Activated CD4-positive, alpha-beta T cell treated with anti-CD3 and anti-CD28 coated beads, Interleukin-2, amount 50 U/mL, for 24 hours (primary cell): ENCODE measurements around the gene JARID2.

ENCODE experiments used
- DNase-seq, 2 donors: peaks; one replicate each; pipeline ENCODE4 v3.0.0-alpha.2; 2020; ENCODE audit warnings: low read depth in 1 of 2, low spot score in 1 of 2

Gene JARID2

GRCh38 chr6:15246666-15247499, 1.0 kb downstream of the JARID2 start:
- no peak for DNase-seq

GRCh38 chr6:15247500-15248450, 1.9 kb downstream of the JARID2 start:
- DNase-seq, result peak; percentile 26 to 35

DNA sequence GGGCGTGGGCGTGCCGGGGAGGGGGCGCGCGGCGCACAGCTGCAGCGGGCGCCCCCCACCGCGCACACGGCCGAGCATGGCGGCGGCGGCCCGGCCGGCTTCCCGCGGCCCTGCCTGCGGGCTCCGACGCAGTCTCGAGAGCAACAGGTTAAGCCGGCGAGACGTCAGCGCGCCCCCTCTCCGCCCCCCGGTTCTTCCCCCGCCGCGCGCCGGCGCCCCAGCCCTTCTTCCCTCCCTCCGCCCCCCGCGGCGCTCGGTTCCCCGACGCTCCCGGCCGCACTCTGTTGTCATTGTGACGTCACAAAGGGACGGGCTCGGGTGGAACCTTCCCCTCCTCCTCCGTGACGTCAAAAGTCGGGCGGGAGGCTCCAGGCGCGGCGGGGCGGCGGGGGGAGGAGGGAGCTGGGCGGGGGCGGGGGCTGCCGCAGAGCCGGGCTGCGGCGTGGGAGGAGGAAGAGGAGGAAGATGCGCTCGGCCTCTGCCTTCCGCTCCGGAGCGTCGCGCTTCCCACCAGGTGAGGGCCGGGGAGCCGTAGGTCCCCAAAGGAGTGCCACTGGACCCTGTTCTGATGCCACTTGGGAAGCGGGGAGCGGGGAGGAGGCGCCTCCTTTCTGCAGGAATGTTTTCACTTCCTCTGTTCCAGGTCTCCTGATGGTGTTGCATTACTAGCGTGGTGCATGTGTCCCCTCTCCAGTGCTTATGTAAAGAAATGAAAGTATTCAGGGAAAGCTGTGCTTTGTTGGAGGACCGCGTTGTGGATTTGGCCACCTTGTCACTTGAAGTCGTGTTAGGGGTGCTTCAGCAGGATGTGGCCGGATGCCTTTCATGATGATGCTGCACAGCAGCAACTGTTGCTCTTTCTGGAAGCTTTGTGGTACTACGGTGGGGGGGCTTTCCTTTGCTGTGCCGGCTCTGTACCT, 2.8 kb downstream of the JARID2 start:
- peak; percentile 84 to 95 for DNase-seq

DNA sequence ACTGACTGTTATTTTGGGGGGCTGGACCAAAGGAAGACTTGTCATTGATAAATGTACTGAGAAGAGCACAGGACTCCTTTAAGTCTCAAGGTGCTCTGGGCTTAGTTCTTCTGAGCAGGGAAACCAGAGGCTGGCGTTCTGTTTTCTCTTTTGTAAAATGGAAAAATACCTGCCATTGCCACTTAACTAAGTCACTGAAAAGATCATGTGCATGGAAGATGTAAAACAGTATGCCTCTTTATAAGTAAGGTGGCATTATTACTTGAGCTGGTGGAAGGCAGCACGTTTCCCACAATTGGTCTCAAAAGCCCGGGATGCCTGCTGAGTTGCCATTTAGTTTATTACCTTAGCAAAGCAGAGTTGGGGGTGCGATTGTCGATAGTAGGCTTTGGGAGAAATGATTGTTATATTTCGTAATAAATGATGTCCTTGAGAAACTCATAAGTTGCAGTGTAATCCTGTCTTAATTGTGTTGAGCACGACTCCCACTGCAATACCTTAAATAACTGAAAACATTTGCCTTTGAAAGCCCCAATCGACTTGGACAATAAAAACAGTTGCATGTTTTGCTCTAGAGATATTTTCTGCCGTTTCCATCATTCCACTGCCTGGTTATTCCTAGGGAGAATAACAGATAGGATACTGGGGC, 3.6 kb downstream of the JARID2 start:
- DNase-seq, result no peak

DNA sequence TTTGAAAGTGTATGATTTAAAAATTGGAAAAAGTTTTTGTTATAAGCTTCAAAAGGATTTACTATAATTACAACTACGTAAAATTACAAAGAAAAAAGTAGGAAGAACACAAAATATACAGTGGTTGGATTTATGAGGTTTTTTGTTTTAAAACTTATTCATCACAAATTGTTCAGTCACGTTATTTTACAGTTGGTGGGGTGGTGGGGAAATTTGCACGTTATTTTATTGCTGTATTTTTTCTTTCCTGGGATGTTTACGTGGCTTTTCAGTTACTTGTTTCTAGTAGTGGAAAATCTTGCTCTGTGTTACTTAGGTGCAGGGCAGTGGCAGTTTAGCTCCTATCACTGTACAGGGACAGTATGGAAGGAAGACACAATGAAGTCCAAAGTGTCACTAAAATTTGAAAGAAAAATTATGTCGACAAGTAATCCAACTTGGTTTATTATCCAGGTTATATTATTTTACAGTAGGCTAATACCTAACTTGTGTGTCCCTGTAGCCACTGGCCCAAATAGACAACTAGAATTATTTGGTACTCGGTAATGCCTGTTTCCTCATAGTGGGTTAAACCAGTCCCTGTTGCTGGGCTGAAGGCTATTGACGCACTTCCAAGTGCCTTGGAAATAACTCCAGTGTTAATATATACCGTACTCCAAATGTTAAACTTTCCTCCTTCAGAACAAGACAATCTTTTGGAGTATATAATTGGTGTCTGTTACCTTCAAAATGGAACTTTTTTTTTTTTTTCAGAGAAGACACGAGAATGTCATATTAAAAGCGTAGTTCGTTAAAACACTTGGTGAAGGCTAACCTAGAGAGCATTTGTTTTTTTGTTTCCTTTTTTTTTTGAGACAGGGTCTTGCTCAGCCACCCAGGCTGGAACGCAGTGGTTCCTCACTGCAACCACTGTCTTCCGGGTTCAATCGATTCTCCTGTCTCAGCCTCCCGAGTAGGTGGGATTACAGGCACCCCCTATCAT, 4.6 kb downstream of the JARID2 start:
- no peak for DNase-seq

DNA sequence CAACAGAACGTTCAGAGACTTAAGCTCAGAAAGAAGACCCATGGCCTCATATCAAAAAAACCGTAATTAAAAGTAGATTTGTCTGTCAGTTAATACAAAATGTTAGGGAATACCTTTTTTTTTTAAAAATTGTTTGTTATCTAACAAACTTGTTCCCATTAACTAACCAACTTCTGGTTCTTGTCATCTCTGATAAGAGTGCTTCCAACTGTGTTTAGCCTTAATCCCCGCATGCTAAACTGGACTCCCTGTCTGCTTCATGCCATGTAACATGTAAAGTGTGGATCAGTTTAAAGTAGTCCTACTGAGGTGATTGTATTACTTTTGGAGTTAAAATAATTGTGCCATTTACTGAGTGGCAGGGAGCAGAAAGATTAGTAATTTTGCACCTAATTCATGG, 6.3 kb downstream of the JARID2 start:
- no peak for DNase-seq

- no peak for DNase-seq
These were observed 7.5 kb downstream of the JARID2 start for GRCh38 chr6:15253203-15254022.

DNA sequence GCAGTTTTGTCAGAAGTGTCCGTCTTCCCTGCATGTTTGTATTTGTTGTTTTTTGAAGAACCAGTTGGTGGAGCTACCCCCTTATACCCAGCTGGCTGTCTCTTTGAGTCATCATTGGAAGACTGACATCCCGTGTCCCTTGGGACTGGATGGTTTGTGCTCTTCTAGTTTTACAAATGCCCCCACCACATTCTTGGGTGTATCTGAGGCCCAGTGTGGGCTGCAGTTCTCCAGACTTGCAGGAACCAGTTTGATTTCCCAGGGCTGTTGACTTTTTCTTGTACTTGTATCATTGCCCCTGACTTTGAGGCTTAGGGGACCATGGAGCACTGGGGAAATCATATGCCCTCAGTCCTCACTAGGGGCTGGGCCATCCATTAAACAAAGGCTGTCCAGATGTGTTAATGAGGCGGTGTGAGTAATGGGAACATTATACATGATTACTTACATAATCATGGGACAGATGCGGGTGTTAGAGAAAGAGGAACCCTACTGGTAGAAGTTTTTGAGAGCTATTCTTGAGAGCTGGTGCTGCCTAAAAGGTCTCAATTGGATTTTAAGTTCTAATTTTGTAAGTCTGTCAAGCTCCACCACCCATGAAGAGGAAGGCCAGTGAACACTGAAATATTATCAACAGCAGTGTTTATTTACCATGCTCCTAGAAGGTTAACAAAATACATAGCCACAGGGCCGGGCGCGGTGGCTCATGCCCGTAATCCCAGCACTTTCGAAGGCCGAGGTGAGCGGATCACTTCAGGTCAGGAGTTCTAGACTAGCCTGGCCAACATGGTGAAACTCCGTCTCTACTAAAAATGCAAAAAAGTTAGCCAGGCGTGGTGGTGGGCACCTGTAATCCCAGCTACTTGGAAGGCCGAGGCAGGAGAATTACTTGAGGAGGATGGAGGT, 8.5 kb downstream of the JARID2 start:
- no peak for DNase-seq

GRCh38 chr6:15255481-15255880, 9.6 kb downstream of the JARID2 start:
- no peak for DNase-seq

DNA sequence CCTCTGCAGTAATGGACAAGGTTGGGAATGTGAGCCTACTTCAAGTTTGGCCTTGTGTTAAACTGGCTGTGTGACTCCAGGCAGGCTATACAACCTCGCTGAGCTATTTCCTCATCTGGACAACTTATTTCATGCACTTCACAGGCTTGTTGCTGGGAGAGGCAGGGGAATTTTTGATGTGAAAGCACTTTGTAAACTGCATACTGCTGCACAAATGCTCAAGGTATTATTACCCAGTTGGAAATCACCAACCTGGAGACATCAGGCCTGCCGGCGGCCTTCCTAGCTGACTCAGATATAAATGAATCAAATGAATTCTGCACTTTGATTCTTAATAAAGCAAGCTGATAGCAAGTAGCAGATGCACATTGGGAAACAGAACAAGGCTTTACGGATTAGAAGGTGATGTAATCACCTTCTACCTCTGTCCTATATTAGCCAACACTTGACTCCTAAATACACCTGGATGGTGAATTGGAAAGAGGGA, 10.1 kb downstream of the JARID2 start:
- no peak for DNase-seq

DNA sequence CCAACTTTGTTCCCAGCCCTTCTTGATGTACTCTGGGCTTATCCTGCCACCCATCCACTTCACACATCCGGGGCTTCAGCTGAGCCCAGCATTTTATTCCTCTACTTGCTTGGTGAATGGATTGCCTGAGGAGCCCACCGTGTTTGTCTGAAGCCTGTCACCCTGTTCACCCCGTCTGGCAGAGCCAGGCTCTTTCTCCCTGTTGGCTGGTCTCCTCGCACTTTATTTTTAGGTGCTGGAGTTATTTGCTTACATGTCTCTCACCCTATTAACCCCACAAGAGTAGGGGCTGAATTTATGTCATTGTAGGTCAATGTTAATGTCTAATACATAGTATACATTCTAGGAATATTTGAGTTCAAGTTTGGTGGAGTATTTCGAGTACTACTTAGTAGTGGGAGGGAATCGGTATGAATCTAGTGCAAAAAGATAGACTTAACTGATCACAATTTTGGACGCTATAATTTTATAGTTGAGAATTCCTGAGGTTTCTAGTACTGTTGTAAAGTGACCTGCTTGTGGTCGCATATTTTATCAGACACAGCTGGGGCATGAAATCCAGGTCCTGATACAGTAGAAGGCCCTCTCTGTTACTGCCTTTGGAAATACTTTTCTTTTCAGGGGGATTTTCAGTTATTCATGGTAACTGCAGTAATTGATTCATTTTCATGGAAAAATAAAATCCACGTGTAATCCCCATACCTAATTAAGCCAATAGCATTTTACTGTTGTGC, 10.8 kb downstream of the JARID2 start:
- DNase-seq, result no peak

DNA sequence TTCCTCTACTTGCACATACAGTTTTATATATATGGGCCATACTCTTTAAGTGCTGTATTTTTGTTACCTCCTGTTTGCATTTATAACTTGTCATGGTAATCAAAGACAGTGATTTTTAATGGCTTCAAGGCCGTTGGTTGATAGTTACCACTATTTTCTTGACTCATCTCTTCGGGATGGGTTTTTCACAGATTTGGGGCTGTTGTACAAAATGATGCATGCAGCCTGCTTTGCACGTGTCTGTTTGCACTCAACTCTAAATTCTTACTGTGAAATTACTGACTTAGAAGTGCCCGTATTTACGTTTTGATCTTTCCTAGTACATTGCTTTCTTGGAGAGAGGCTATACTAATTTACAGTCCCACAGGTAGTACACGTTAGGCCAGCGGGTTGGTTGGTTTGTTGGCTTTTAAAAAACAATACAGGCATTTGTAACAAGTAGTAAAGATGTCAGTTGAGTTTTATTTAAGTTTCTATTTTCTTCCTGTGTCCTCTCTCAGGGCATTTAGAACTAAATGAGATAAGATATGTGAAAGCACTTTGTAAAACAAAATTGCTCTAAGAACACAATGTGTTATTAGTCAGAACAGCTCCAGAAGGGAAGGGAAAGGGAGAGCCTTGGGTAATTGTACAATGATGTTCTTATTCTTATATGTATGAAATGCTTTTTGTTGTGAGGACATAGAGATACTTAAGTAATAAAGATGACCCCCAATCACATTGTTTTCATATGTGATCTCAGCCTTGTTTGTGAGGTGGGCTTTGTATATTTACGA, 11.7 kb downstream of the JARID2 start:
- DNase-seq, result no peak

- DNase-seq, result no peak
These were observed 13.9 kb downstream of the JARID2 start for GRCh38 chr6:15259766-15260098.

DNA sequence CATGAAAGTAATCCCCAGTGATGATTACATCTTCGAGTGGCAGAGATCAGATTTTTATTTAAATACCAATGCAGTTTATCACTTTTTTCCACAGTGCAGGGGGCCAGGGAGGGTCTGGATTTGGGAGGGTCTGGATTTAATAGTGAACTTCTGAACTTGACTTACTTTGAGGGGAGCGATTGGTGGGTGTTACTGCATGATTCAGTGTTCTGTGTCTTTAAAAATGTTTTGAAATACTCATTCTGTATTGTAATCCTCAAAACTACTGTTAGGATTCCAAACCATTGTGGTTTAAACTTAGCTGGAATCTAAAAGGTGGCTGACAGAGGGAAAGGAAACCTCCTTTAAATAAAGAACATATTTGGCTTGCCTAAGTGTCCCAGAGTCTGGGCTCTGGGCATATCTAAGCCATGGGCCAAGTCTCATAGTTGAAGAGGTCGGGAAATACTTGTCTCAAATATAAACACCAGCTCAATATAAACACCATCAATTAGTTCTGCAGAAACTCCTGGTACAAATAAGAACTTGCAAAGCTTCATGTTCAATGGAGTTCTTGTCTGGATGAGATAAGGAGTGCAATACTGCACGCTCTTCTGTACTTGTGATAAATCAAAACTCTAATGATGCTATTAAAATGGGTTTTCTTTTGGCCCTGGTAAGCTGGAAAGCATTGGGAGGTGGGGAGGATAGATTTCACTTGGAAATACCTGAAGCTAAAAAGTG, 14.4 kb downstream of the JARID2 start:
- no peak for DNase-seq

- no peak for DNase-seq
These were observed 18.0 kb downstream of the JARID2 start for GRCh38 chr6:15263780-15264374.
